ENCODE measurements around the gene MCOLN1.

DNA sequence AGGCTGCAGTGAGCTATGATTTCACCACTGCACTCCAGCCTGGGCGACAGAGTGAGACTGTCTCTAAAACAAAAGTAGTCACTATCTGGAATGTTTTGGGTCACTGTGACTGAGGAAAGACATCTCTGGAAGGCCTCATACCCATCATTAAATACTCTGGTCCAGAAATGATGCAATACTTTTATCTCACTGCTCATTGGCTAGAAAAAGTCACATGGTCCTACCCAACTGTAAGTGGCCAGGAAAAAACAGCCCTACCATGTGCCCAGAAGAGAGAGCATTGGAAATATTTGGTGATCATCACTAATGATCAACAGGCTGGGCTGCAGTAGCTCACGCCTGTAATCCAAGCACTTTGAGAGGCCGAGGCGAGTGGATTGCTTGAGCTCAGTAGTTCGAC is 42.9 kb downstream of the MCOLN1 start:
- no peak for TF ChIP-seq POLR2A (IDR thresholded peaks at IDR 0.05)
- TF ChIP-seq, protein P1, sequence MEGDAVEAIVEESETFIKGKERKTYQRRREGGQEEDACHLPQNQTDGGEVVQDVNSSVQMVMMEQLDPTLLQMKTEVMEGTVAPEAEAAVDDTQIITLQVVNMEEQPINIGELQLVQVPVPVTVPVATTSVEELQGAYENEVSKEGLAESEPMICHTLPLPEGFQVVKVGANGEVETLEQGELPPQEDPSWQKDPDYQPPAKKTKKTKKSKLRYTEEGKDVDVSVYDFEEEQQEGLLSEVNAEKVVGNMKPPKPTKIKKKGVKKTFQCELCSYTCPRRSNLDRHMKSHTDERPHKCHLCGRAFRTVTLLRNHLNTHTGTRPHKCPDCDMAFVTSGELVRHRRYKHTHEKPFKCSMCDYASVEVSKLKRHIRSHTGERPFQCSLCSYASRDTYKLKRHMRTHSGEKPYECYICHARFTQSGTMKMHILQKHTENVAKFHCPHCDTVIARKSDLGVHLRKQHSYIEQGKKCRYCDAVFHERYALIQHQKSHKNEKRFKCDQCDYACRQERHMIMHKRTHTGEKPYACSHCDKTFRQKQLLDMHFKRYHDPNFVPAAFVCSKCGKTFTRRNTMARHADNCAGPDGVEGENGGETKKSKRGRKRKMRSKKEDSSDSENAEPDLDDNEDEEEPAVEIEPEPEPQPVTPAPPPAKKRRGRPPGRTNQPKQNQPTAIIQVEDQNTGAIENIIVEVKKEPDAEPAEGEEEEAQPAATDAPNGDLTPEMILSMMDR (IDR thresholded peaks at IDR 0.05) = no peak
